ENCODE data around the gene C14orf132.

The C14orf132 gene

GRCh38 chr14:96084796-96085195 lies 45.6 kb downstream of the C14orf132 start:
- DNase-seq = no peak

GRCh38 chr14:96085369-96085768 lies 46.2 kb downstream of the C14orf132 start:
- no peak for DNase-seq

- DNase-seq = no peak
Observed at GRCh38 chr14:96086032-96086431, 46.9 kb downstream of the C14orf132 start.

DNA sequence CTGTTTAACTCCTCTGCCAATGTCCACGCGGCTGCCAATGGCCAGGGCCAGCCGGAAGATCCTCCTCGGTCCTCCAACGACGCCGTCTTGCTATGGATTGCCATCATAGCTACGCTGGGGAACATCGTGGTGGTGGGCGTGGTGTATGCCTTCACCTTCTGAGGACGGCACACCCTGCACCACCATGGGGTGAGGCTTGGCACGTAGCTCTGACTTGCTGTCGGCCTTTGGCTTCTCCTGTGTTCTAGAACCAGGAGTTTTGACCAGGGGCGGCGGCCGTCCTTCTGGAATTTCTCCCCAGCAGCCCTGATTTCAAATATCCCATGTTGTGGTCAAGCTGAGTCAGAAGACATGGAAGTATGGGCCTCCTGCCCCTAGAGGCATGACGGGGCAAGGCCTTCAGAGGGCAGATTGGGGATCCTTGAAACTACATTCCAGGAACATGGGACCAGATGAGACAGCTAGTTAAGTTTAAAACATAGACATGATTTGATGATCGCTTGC lies 47.5 kb downstream of the C14orf132 start:
- DNase-seq = no peak

GRCh38 chr14:96088074-96088473 lies 48.9 kb downstream of the C14orf132 start:
- no peak for DNase-seq

DNA sequence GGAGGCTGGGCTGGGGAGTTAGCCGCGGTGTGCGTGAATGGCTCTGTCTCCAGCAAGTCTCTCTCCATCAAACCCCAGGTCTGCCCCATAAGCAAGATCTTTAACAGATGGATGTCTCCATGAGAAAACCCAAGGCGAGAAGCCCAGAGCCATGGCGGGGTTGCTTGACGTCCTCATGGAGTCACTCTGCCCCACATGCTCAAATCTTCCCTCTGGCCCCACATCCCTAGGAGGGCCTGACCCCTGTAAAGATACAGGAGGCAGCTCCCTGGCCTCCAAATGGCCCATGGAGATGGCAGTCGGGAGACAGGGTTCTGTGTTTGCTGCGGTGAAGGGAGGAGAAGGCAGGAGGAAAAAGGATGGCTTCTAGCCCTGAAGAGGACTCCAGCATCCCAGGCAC lies 49.3 kb downstream of the C14orf132 start:
- no peak for DNase-seq

DNA sequence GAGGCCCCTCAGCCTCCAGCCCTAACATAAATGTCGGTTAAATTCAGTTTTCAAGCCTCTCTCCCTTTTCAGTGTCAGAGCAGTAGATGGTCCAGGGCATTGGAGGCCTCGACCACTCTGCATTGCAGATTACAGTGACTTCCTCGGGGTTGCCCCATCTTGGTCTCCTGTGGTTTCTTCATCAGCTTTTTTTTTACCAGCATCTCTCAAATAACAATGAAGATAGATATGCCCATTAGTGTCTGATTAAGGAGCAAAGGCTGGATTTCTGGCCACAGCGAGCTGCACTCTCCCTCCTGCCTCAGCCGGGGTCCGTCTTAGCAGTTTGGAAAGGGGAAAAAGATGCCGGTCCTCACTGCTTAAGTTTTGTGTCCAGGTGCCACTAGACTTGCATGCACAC lies 49.7 kb downstream of the C14orf132 start:
- no peak for DNase-seq

GRCh38 chr14:96089401-96089800 lies 50.2 kb downstream of the C14orf132 start:
- no peak for DNase-seq

GRCh38 chr14:96090441-96091148 lies 51.4 kb downstream of the C14orf132 start:
- DNase-seq = peak in 1 of 2 donors; percentile 43

- peak in 1 of 2 donors; percentile 32 for DNase-seq
Observed at GRCh38 chr14:96091149-96091693, 52.1 kb downstream of the C14orf132 start.

DNA sequence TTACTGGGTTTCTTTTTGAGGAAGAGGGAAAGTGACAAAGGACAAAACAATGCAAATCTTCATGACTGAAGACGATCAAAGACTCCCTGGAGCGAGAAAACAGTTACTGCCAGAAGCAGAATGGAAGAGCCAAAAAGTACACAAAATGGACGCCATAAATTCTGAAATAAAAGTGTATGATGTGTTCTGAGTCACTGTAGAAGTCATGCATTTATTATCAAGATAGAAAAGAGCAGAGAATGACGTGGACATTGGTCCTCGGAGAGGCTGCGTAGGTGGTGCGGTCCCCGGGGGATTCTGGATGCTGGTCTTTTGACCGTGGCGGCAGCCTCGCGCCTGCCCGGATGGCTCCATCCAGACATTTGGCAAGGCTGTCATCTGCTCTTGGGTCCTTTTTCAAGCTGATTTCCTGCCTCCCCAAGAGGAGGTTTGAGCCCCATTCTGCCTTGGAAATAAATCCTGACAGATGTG lies 52.8 kb downstream of the C14orf132 start:
- no peak for DNase-seq

DNA sequence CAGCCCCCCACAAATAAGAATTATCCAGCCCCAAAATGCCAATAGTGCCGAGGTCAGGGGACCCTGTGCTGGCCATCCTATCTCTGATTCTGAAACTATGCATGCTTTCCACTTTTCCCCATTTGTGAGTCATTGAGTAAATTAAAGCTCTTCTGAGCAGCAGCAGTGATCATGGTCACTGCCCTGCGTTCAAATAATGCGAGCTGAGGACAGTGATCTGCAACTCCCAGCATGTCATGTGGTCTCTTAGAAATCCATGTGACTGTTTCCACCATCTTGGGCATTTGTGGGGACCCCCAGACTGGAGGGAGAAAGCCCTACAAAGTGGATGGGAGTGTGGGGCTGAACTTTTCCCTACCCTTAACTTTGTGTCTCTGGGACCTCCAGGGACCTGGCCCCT lies 53.8 kb downstream of the C14orf132 start:
- DNase-seq = no peak

- DNase-seq = no peak
Observed at GRCh38 chr14:96094211-96094610, 55.0 kb downstream of the C14orf132 start.

GRCh38 chr14:96094656-96095055 lies 55.5 kb downstream of the C14orf132 start:
- no peak for DNase-seq

DNA sequence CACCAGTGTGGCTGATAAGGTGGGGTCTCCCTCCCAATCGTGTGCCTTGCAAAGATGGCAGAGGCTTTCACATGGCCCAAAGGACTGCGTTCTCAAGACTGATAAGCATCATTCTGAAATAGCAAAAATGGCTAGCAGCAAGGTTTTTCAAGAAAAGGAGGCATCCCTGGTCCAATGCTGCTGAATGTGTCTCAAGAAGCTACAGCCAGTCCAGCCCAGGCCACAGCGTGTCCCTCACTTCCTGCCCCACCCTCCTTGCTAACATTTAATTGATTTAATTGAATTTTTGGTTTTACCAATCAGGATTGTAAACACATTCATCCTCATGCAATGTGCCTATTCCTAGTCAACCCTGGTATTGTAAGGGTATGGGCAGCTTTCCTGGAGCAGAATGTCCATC lies 55.9 kb downstream of the C14orf132 start:
- DNase-seq = no peak

DNA sequence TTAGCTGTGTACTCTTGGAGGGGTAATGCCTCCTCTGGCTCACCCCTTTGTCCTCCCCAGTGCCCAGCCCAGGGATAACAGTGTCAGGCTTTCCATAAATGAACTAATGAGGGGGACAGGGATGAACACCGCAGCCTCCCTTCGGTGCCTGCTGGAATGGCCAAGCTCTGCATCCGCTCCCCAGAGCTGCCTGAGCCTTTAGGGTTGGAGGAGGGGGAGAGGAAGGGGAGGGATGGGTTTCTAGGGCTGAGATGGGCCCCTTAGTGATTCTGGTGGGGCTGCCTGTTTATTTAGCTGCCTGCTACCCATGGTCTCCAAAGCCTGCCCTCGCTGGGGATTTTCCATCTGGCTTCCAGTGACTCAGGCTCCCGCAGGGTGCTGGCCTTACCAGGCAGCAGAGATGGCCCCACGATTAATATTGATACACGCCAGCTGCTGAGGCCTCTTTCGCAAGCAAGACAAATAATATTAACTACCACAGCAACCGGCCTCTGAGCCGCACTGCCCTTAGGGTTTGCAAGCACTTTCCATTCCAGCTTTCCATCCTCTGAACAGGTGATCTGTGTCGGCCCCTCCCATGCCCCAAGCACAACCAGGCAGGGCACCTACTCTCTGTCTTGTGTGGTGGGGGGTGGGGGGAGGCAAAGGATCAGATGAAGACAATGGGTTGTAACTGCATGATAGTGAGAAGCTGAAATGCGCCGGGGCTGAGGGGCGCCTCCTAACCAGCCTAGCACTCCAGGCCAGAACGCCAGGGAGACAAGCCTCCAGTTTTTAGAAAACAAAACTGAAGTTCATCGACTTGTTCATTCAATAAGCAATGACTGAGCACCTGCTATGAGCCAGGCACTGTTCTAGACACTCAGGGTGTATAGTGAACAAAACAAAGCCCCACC lies 56.7 kb downstream of the C14orf132 start:
- no peak for DNase-seq

DNA sequence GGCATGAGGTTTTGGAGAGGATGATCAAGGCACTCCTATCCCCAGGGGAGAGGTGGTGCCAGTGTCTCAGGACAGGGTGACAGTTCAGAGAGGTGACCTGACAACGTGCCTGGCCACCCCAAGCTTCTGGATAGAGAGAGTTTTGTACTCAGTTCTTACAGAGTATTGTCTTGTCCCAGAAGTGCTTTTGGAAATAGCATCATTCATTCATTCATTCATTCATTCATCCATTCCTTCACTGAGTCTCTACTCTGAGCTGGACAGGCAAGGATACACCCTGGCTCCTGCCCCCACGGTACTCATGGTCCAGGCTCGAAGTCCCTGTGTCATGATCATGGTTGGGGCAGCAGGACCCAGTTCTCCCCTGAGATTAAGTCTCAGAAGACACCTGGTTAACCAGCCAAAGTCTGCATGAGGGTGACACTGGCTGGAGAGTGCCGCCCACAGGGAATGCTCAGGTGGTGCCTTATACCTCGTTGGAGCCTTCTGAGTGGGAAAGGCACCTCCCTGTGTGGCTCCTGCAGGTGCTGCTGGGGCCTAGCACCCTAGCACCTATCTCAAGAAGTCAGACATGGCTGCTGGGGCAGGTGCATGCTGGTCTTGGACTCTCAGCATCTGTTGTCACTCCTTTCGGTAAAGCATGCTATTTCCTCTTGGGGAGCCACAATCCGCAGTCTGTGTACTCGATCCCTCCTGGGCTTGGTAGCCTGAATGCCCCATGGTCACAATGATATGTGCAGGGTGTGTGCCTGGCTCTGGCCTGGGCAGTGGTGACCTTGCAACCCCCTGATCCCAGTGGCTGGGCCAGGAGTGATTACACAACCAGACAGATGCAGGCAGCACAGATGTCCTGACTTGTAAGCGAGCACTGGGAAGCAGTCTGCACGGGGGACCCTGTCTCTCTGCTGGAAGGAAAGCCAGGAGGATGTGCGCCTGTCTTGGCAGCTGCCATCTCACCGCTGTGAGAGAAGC lies 57.8 kb downstream of the C14orf132 start:
- DNase-seq = no peak

GRCh38 chr14:96097752-96098151 lies 58.6 kb downstream of the C14orf132 start:
- DNase-seq = no peak

DNA sequence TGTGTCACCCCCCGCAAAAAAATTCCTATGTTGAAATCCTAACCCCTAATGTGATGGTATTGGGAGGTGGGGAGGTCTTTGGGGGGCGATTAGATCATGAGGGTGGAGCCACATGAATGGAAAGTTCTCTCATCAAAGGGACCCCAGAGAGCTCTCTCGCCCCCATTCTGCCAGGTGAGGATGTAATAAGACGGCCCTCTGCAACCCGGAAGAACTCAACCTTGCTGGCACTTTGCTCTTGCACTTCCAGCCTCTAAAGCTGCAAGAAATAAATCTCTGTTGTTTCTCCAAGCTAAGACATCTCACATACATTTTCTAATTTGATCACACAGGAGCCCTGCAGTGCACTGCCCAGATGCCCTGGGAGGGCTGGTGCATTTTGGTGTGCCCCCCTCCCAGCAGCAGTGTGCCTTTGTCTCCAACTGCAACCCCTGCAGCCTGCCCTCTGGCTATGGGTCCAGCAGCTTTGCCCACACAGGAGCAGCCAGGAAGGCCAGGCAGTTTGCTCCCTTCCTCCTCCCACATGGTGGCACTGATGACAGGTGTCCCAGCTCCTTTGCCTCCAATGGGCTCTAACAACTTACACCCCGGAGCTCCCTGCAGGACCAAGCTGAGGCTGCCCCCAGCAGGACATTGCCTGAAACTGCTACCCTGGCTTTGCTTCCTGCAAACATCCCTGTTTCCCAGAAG lies 59.3 kb downstream of the C14orf132 start:
- peak; percentile 53 to 55 for DNase-seq

GRCh38 chr14:96098999-96099335 lies 59.8 kb downstream of the C14orf132 start:
- no peak for DNase-seq

- peak; percentile 64 to 74 for DNase-seq
Observed at GRCh38 chr14:96100161-96101064, 61.3 kb downstream of the C14orf132 start.
